ENCODE measurements around the gene WDR18.

WDR18 gene

DNA sequence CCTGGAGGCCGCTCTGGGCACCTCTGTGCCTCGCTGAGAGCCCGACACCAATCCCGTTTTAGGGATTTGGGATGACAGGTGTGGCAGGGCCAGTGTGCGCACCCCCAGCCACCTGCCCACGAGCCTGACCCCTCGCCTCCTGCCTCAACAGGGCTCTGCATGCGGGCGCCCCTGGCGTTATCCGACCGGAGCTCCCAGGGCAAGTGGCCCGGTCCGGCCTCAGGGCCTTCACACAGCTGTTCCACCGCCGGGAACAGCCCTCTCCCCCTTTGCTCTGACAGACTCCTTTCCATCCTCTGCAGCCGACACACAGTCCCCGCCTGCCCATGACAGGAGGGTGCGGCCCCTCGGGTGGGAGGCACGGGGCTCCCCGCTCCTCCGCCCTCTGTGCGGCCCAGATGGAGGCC is 7.1 kb upstream of the WDR18 start:
- H3K4me3 ChIP-seq (ENCODE audit: low read depth, low read length): no peak overlapping the region
- TF ChIP-seq, protein P1, sequence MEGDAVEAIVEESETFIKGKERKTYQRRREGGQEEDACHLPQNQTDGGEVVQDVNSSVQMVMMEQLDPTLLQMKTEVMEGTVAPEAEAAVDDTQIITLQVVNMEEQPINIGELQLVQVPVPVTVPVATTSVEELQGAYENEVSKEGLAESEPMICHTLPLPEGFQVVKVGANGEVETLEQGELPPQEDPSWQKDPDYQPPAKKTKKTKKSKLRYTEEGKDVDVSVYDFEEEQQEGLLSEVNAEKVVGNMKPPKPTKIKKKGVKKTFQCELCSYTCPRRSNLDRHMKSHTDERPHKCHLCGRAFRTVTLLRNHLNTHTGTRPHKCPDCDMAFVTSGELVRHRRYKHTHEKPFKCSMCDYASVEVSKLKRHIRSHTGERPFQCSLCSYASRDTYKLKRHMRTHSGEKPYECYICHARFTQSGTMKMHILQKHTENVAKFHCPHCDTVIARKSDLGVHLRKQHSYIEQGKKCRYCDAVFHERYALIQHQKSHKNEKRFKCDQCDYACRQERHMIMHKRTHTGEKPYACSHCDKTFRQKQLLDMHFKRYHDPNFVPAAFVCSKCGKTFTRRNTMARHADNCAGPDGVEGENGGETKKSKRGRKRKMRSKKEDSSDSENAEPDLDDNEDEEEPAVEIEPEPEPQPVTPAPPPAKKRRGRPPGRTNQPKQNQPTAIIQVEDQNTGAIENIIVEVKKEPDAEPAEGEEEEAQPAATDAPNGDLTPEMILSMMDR (IDR thresholded peaks at IDR 0.05; ENCODE audit: borderline replicate concordance, insufficient read depth, low read depth, low read length): no peak

DNA sequence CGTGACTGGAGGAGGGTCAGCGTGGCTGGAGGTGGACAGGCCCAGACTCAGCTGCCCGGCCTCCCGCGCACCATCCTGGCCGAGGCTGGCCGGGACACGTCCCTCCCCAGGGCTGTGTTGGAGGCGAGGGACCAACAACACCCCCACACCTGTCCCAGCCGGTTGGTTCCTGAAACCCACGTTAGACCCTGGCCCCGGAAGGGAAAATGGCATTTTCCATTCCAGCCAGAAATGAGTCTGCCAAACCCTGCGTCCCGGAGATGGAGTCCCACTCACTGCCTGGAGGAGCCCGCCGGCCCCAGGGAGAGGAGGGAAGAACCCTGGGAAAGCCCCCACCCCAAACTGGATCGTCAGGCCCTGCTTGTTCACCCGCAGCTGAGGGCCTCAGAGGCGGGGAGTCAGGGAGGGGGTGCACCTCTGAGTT is 4.8 kb upstream of the WDR18 start:
- TF ChIP-seq, protein P1 (IDR thresholded peaks at IDR 0.05; ENCODE audit: borderline replicate concordance, insufficient read depth, low read depth, low read length): no peak

DNA sequence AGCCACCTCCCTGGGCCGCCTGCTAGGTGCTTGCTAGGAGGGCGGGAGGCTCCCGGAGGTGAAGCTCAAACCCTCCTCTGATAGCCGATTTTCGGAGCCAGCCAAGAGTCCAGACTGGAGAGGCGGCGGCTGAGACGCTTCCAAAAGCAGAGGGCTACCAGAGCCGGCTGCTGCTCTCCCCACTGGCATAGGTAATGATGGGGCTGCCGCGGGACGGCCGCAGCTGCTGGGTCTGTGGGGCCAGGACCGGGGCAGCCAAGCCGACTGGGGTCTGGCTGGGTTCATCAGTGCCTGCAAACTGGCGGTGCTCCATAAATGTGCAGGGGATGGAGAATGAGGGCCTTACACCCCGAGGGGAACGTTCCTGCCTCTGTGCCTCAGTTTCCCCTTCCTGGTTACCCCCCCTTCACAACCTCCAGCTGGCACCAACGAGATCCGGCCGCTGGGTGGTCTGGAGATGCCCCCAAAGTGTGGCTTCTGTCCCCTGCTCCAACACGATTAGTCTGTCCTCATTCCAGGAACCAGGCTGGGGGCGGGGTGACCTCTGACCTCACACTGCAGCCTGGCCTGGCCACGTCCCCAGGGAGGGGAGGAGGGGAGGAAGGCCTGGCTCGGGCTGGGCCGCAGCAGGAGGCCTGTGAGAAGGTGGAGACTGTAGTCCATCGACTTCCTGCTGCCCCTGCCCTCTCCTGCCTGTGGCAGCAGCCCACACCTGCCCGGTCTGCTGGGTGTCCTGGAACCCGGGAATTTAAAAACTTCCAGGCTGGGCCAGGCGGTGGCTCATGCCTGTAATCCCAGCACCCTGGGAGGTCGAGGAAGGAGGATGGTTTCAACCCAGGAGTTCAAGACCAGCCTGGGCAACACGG is 3.8 kb upstream of the WDR18 start:
- TF ChIP-seq, protein P1 (IDR thresholded peaks at IDR 0.05; ENCODE audit: borderline replicate concordance, insufficient read depth, low read depth, low read length): no peak
- H3K4me3 ChIP-seq (ENCODE audit: low read depth, low read length): no peak overlapping the region

More for the DNA sequence above, 4.8 kb upstream of the WDR18 start:
- H3K4me3 ChIP-seq (ENCODE audit: low read depth, low read length): no peak overlapping the region

DNA sequence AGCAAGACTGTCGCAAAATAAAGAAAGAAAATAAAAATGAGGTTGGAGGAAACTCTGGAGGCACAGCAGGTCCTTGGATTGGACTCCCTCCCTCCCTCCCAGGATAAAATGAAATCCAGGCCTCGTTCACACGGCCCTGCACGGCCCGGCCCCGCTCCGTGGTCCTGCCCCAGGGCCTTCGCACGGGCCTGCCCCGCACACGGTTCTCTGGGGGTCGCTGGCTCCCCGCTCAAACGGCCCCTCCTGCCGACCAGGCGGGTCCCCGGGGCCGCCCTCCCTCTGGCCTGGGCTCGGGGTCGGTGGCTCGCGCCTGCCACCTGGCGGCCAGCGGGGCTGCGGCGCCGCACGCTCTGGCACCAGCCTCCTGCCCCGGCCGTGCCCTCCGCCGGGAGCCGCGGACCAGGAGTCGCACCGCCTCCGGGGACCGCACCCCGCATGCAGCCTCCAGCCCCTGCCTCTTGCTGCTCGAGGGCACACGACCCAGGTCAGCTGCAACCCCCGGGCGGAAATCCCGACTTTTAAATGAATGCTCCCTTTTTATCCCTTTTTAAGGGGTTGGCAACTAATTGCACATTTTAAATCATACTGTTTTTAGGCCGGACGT is 1.5 kb upstream of the WDR18 start:
- TF ChIP-seq, protein P1 (IDR thresholded peaks at IDR 0.05; ENCODE audit: borderline replicate concordance, insufficient read depth, low read depth, low read length): peak; percentile 95
- H3K4me3 ChIP-seq (ENCODE audit: low read depth, low read length): peak overlapping the region; percentile 23

DNA sequence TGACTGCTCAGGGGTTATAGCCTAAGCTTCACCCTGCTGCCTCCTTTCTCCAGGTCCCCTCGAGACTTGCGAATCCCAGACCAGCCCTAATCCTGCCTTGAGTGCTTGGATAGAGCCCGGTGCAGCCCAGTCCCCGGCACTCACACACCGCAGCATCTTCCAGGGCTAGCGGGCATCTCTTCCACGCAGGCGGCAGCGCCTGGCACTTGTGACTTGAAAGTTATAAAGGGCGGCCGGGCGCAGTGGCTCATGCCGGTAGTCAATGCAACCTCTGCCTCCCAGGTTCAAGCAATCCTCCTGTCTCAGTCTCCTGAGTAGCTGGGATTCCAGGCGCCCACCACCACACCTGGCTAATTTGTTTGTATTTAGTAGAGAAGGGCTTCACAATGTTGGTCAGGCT is 1.9 kb downstream of the WDR18 start:
- H3K4me3 ChIP-seq (ENCODE audit: low read depth, low read length): no peak overlapping the region
- TF ChIP-seq, protein P1 (IDR thresholded peaks at IDR 0.05; ENCODE audit: borderline replicate concordance, insufficient read depth, low read depth, low read length): no peak

DNA sequence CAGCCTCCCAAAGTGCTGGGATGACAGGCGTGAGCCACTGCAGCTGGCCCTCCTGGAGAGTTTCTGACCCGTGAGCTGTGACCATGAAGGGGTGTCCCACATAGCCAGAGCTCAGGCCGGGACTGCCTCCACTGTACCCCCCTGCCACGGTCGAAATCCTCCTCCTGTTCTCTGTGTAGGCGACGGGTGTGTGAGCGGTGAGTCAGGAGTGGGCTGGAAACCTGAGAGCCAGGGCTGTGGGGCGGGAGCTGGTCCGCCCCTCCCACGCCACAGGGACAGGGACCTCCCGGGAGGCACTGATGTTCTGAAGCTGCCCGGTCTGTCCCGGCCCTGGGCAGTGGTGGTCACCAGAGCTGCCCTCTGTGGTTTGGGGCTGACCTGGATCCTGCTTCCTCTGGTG is 3.9 kb downstream of the WDR18 start:
- TF ChIP-seq, protein P1 (IDR thresholded peaks at IDR 0.05; ENCODE audit: borderline replicate concordance, insufficient read depth, low read depth, low read length): no peak
- no peak overlapping the region for H3K4me3 ChIP-seq (ENCODE audit: low read depth, low read length)

DNA sequence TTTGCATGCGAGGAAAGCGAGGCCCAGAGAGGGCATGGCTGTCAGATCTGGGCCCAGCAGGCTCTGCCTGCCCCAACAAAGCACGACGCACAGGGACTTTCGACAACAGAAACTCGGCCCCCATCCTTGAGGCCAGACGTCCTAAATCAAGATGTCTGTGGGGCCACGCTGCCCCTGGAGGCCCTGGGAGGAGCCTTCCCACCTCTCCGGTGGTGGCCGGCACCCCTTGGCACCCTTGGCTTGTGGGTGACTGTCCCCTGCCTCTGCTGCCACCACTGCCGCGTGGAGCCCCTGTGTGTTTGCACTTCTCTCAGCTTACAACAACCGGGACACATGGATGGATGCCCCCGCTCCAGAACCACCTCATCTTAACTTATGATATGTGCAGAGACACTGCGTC is 4.4 kb downstream of the WDR18 start:
- TF ChIP-seq, protein P1 (IDR thresholded peaks at IDR 0.05; ENCODE audit: borderline replicate concordance, insufficient read depth, low read depth, low read length): no peak
- no peak overlapping the region for H3K4me3 ChIP-seq (ENCODE audit: low read depth, low read length)

Data from GM12875 (cell line).